Breast epithelium (tissue), 4 donors: ENCODE results near the gene PIP4K2C. TPM values are rescaled to one million over a fixed set of nuclear protein-coding genes. Genes with fewer than 3 reads are reported as not detected.

Source experiments
- DNase-seq, 2 donors: peaks; one replicate each; pipeline ENCODE4 v3.0.0-alpha.2; 2019; ENCODE audit warnings: low spot score in 2 of 2
- H3K27ac ChIP-seq, 2 donors: fragments of 200-600 bp; sonication (generic) in 1 of 2; one replicate each; pipeline ENCODE4 v1.5.1; 2016 to 2019; ENCODE audit warnings: mild to moderate bottlenecking in 1 of 2
- H3K27me3 ChIP-seq, 2 donors: fragments of 200-600 bp; sonication (generic) in 1 of 2; one replicate each; pipeline versions ENCODE4 v1.5.1 to v1.6.0; 2017 to 2019; ENCODE audit warnings: control low read depth in 1 of 2, mild to moderate bottlenecking in 1 of 2
- H3K36me3 ChIP-seq: fragments of 200-600 bp; one replicate; pipeline ENCODE4 v1.5.1; 2019
- H3K4me1 ChIP-seq, 2 donors: fragments of 200-600 bp; sonication (generic); one replicate each; pipeline ENCODE4 v1.5.1; 2016 to 2019; ENCODE audit warnings: control low read depth in 1 of 2
- H3K4me3 ChIP-seq, 3 donors: fragments of 200-600 bp; sonication (generic); 1 replicate in 2 of 3; 2 replicates in 1 of 3; pipeline ENCODE4 v1.5.1; 2016 to 2019; ENCODE audit warnings: mild to moderate bottlenecking in 3 of 3, moderate library complexity in 2 of 3
- H3K9me3 ChIP-seq, 2 donors: fragments of 200-600 bp; sonication (generic) in 1 of 2; one replicate each; pipeline ENCODE4 v1.5.1; 2016 to 2019; ENCODE audit warnings: control low read depth in 1 of 2
- CTCF ChIP-seq, 3 donors: fragments of 450-650 bp; IDR thresholded peaks; one replicate each; pipeline ENCODE4 v1.5.1; 2016 to 2017; ENCODE audit warnings: antibody characterized with exemption in 3 of 3, mild to moderate bottlenecking in 3 of 3, moderate library complexity in 3 of 3
- POLR2A ChIP-seq: fragments of 450-650 bp; IDR thresholded peaks from one replicate; pipeline ENCODE4 v1.6.1; 2016; ENCODE audit warnings: antibody characterized with exemption, mild to moderate bottlenecking, moderate library complexity
- POLR2AphosphoS5 ChIP-seq, 3 donors: sonication (generic); formaldehyde crosslinking; IDR thresholded peaks; one replicate each; pipeline ENCODE4 v1.6.1; 2017; ENCODE audit warnings: antibody characterized with exemption in 3 of 3
- intact Hi-C: fragments of 100-400 bp; cut with DNase I; formaldehyde crosslinking; loops from one replicate; pipeline ENCODE4 v1.15.1; 2023; ENCODE audit warnings: low total_unique reads
- total RNA-seq, 3 donors: library from RNA; depleted of rRNA; stranded (reverse); fragments of >200 nt; gene quantifications; one replicate each; pipeline ENCODE4 v1.1.0, GENCODE V29; 2016

PIP4K2C gene
- total RNA-seq, 3 donors from 2014 or later, result 13.8 to 26.9 (median 24.6) TPM

DNA sequence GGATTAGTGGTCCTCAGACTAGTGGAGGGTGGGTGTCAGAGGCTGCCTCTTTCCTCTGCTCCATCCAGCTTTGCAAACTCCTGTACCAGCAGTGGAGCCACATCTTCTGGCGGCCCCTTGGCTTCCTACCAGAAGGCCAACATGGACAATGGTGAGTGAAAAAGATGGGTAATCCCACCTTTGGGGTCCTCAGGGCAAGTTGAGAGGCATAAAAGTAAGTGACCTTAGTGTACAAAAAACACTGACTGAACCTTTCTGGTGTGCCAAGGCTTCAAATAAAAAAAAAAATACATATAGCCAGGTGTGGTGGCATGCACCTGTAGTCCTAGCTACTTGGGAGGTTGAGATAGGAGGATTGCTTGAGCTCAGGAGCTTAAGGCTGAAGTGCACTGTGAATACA lies 9.2 kb upstream of the PIP4K2C start:
- Histone ChIP-seq H3K4me1 (no peaks in the 10 kb centered on the region), H3K9me3 (no peaks in the 10 kb centered on the region), H3K4me3 (no peak overlapping the region), H3K27ac (no peak overlapping the region), H3K27me3 (no peaks in the 10 kb centered on the region), H3K36me3 (no peaks in the 10 kb centered on the region)
- TF ChIP-seq POLR2A, result no peak
- no peak for TF ChIP-seq POLR2AphosphoS5 (IDR thresholded peaks at IDR 0.05)
- TF ChIP-seq CTCF (IDR thresholded peaks at IDR 0.05), result no peak
- no peak for DNase-seq
- intact Hi-C loops, result loop anchor here (5.0 kb wide), 1 partner anchor 35 kb away; no protein-coding TSS in a partner anchor

DNA sequence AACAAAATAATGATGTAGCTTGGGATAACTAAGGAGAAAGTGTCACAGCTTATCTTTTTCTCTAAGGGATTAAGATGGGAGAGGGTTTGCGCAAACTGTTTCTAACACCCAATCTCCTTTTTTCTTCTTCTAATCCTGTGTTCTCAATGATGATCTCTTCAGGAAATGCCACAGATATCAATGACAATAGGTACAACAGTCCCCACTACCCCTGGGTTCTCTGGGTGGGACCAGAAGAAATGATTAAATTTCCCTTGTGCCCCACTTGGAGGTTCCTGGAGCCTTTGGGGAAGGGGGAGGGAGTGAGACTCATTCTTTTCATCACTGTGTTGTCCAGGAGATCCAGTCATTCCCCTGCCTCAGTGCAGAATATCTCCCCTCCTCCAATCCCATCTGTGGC lies 8.6 kb upstream of the PIP4K2C start:
- intact Hi-C loops, result loop anchor here (5.0 kb wide), 1 partner anchor 35 kb away; no protein-coding TSS in a partner anchor
- no peaks in the 10 kb centered on the region for H3K27me3 ChIP-seq
- H3K9me3 ChIP-seq, result no peaks in the 10 kb centered on the region
- H3K4me1 ChIP-seq, result no peaks in the 10 kb centered on the region
- H3K27ac ChIP-seq, result no peak overlapping the region
- no peak for TF ChIP-seq POLR2AphosphoS5 (IDR thresholded peaks at IDR 0.05)
- DNase-seq, result no peak
- no peaks in the 10 kb centered on the region for H3K36me3 ChIP-seq
- no peak overlapping the region for H3K4me3 ChIP-seq

- Histone ChIP-seq H3K9me3 (no peaks in the 10 kb centered on the region), H3K4me3 (no peak overlapping the region), H3K4me1 (no peaks in the 10 kb centered on the region), H3K27me3 (no peaks in the 10 kb centered on the region), H3K27ac (no peak overlapping the region), H3K36me3 (no peaks in the 10 kb centered on the region)
- TF ChIP-seq POLR2A, result no peak
- TF ChIP-seq CTCF (IDR thresholded peaks at IDR 0.05), result peak; percentile 92 to 97 (median 97)
- TF ChIP-seq POLR2AphosphoS5 (IDR thresholded peaks at IDR 0.05), result no peak
- intact Hi-C loops, result loop anchor here (5.0 kb wide), 1 partner anchor 34 kb away; no protein-coding TSS in a partner anchor
- peak; percentile 49 to 54 for DNase-seq
Measured at GRCh38 chr12:57583008-57583831, 7.8 kb upstream of the PIP4K2C start.

DNA sequence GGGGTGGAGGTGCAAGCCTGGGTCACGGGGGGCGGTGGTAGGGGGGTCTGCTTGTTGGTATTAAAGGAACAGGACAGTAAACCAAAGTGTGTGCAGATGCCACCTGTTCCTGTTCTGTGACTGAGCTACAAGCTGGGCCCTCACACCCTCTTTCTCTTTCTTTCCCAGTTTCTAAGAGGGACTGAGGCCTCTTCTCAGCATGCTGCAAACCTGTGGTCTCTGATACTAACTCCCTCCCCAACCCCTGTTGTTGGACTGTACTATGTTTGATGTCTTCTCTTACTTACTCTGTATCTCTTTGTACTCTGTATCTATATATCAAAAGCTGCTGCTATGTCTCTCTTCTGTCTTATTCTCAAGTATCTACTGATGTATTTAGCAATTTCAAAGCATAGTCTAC lies 6.9 kb upstream of the PIP4K2C start:
- Histone ChIP-seq H3K36me3 (no peaks in the 10 kb centered on the region), H3K27ac (no peak overlapping the region), H3K27me3 (no peaks in the 10 kb centered on the region), H3K4me3 (no peak overlapping the region), H3K9me3 (no peaks in the 10 kb centered on the region), H3K4me1 (no peaks in the 10 kb centered on the region)
- no peak for TF ChIP-seq CTCF (IDR thresholded peaks at IDR 0.05)
- no peak for TF ChIP-seq POLR2AphosphoS5 (IDR thresholded peaks at IDR 0.05)
- TF ChIP-seq POLR2A, result no peak
- intact Hi-C loops, result loop anchor here (5.0 kb wide), 1 partner anchor 33 kb away; no protein-coding TSS in a partner anchor
- DNase-seq, result peak in 1 of 2 donors; percentile 24

- intact Hi-C loops, result loop anchor here (5.0 kb wide), 1 partner anchor 33 kb away; no protein-coding TSS in a partner anchor
- TF ChIP-seq CTCF (IDR thresholded peaks at IDR 0.05) (no peak), POLR2A (no peak), POLR2AphosphoS5 (IDR thresholded peaks at IDR 0.05) (no peak)
- Histone ChIP-seq H3K27me3 (no peaks in the 10 kb centered on the region), H3K4me1 (no peaks in the 10 kb centered on the region), H3K4me3 (no peak overlapping the region), H3K36me3 (no peaks in the 10 kb centered on the region), H3K27ac (no peak overlapping the region), H3K9me3 (no peaks in the 10 kb centered on the region)
- no peak for DNase-seq
Measured at GRCh38 chr12:57584690-57585089, 6.3 kb upstream of the PIP4K2C start.
